SIG-M5 treated with dmso at 0.1 percent for 504 hours (cell line): ENCODE measurements around the gene KCNIP1.
"Not testable (repeated sequence)": the region's sequence is repeated elsewhere in the genome, so short reads cannot be mapped to it uniquely, and the experiment has no call there.

Experiments
- DNase-seq: peaks from one replicate; lab custom pipeline; 2025; ENCODE audit not compliant: unreplicated experiment; lab: John Stamatoyannopoulos, UW

KCNIP1 gene

GRCh38 chr5:170534941-170535340, 31.1 kb downstream of the KCNIP1 start:
- no peak for DNase-seq

GRCh38 chr5:170536525-170536924, 32.7 kb downstream of the KCNIP1 start:
- no peak for DNase-seq

GRCh38 chr5:170537451-170538095, 33.8 kb downstream of the KCNIP1 start:
- no peak for DNase-seq

GRCh38 chr5:170538096-170538465, 34.3 kb downstream of the KCNIP1 start:
- DNase-seq = no peak

GRCh38 chr5:170538696-170539586, 35.1 kb downstream of the KCNIP1 start:
- peak; percentile 79 for DNase-seq

GRCh38 chr5:170540271-170540670, 36.5 kb downstream of the KCNIP1 start:
- DNase-seq = no peak

GRCh38 chr5:170541146-170541769, 37.4 kb downstream of the KCNIP1 start:
- DNase-seq = no peak

GRCh38 chr5:170542691-170543293, 39.0 kb downstream of the KCNIP1 start:
- DNase-seq = no peak

GRCh38 chr5:170545313-170545712, 41.5 kb downstream of the KCNIP1 start:
- no peak for DNase-seq

- no peak for DNase-seq
These were observed 42.0 kb downstream of the KCNIP1 start for GRCh38 chr5:170545811-170546210.

GRCh38 chr5:170546282-170546681, 42.5 kb downstream of the KCNIP1 start:
- DNase-seq = no peak

- not testable (repeated sequence) for DNase-seq
These were observed 46.6 kb downstream of the KCNIP1 start for GRCh38 chr5:170550382-170550781.

- no peak for DNase-seq
These were observed 47.3 kb downstream of the KCNIP1 start for GRCh38 chr5:170551076-170551475.

GRCh38 chr5:170551622-170552021, 47.8 kb downstream of the KCNIP1 start:
- DNase-seq = no peak

GRCh38 chr5:170552621-170553115, 48.8 kb downstream of the KCNIP1 start:
- DNase-seq = no peak

GRCh38 chr5:170553218-170553617, 49.4 kb downstream of the KCNIP1 start:
- DNase-seq = no peak

- no peak for DNase-seq
These were observed 50.9 kb downstream of the KCNIP1 start for GRCh38 chr5:170554521-170555267.

GRCh38 chr5:170557314-170557713, 53.5 kb downstream of the KCNIP1 start:
- DNase-seq = no peak

- DNase-seq = no peak
These were observed 55.5 kb downstream of the KCNIP1 start for GRCh38 chr5:170559296-170559695.

GRCh38 chr5:170560938-170561337, 57.1 kb downstream of the KCNIP1 start:
- DNase-seq = no peak
